Calu3 (cell line): Measurements from ENCODE around the gene GSX1. TPM values are rescaled to one million over a fixed set of nuclear protein-coding genes. Genes with fewer than 3 reads are reported as not detected.

ENCODE experiments used
- BruUV-seq: library from RNA; stranded (reverse); fragments of 400-500 nt; replicated peaks from 2 replicates; lab custom pipeline; 2021; lab: Mats Ljungman, UMichigan
- CTCF ChIA-PET: fragments of 300-600 bp; sonication (Branson Sonifier 250); formaldehyde crosslinking; loops from one replicate; lab custom pipeline; 2022; ENCODE audit warnings: antibody characterized with exemption; lab: Charles Lee
- DNase-seq: peaks from one replicate; pipeline ENCODE4 v3.0.0; 2022
- H3K27ac Mint-ChIP-seq: one replicate; pipeline ENCODE4 v1.8.0; 2022; ENCODE audit warnings: mixed read lengths; ENCODE audit not compliant: unreplicated experiment
- H3K27me3 Mint-ChIP-seq: one replicate; pipeline ENCODE4 v1.8.0; 2022; ENCODE audit warnings: mixed read lengths; ENCODE audit not compliant: unreplicated experiment
- H3K36me3 Mint-ChIP-seq: one replicate; pipeline ENCODE4 v1.8.0; 2022; ENCODE audit warnings: mild to moderate bottlenecking, moderate library complexity, mixed read lengths; ENCODE audit not compliant: insufficient read depth, unreplicated experiment
- H3K4me1 Mint-ChIP-seq: one replicate; pipeline ENCODE4 v1.8.0; 2022; ENCODE audit warnings: mild to moderate bottlenecking, low read depth, mixed read lengths; ENCODE audit not compliant: unreplicated experiment
- H3K4me3 Mint-ChIP-seq: one replicate; pipeline ENCODE4 v1.8.0; 2022; ENCODE audit warnings: mild to moderate bottlenecking, low read depth, moderate library complexity, mixed read lengths; ENCODE audit not compliant: unreplicated experiment
- H3K9me3 Mint-ChIP-seq: one replicate; pipeline ENCODE4 v1.8.0; 2022; ENCODE audit warnings: low read depth, mixed read lengths; ENCODE audit not compliant: unreplicated experiment
- CTCF ChIP-seq: fragments of 200-600 bp; IDR thresholded peaks from one replicate; pipeline ENCODE4 v1.8.0; 2022; ENCODE audit warnings: antibody characterized with exemption; ENCODE audit not compliant: unreplicated experiment
- intact Hi-C: fragments of 100-400 bp; cut with micrococcal nuclease; formaldehyde crosslinking; loops from one replicate; pipeline ENCODE4 v1.10.0; 2022; ENCODE audit not compliant: unreplicated experiment
- total RNA-seq: library from RNA; stranded (reverse); gene quantifications from 2 replicates; pipeline ENCODE4 v1.2.3, GENCODE V29; 2022

GSX1 gene
- total RNA-seq, 1 experiment from 2014 or later = not detected

- TF ChIP-seq CTCF = peak; percentile 83
- no peaks in the 10 kb centered on the region for H3K9me3 Mint-ChIP-seq
- DNase-seq = peak; percentile 80
- BruUV-seq = no TSS peak
- no peak overlapping the region for H3K27ac Mint-ChIP-seq
- CTCF ChIA-PET = interaction anchor here (0.6 to 4.0 kb wide), 21 partner anchors 30 to 465 kb away, joined by 3 to 32 read pairs (median 4); no protein-coding TSS in a partner anchor
- peaks cover 43% of the 10 kb centered on the region for H3K27me3 Mint-ChIP-seq
- H3K4me1 Mint-ChIP-seq = no peaks in the 10 kb centered on the region
- intact Hi-C loops = loop anchor here (1.0 kb wide), 2 partner anchors 293 to 452 kb away; no protein-coding TSS in a partner anchor
- peak overlapping the region; percentile 56 for H3K4me3 Mint-ChIP-seq
- H3K36me3 Mint-ChIP-seq = no peaks in the 10 kb centered on the region
Measured at GRCh38 chr13:27826379-27827353, 34.4 kb downstream of the GSX1 start.

- no TSS peak for BruUV-seq
- no peak for DNase-seq
- Mint-ChIP-seq H3K4me3 (no peak overlapping the region), H3K4me1 (no peaks in the 10 kb centered on the region), H3K9me3 (no peaks in the 10 kb centered on the region), H3K36me3 (no peaks in the 10 kb centered on the region), H3K27ac (no peak overlapping the region), H3K27me3 (peaks cover 41% of the 10 kb centered on the region)
- no peak for TF ChIP-seq CTCF
- intact Hi-C loops = loop anchor here (2.0 kb wide), 1 partner anchor 41 kb away; no protein-coding TSS in a partner anchor
- CTCF ChIA-PET = interaction anchor here (0.9 to 4.0 kb wide), 4 partner anchors 56 to 466 kb away, joined by 4 to 32 read pairs (median 6); no protein-coding TSS in a partner anchor
Measured at GRCh38 chr13:27827646-27828045, 35.4 kb downstream of the GSX1 start.

- Mint-ChIP-seq H3K4me1 (no peaks in the 10 kb centered on the region), H3K4me3 (no peak overlapping the region), H3K36me3 (no peaks in the 10 kb centered on the region), H3K27ac (no peak overlapping the region), H3K9me3 (no peaks in the 10 kb centered on the region), H3K27me3 (peaks cover 36% of the 10 kb centered on the region)
- peak; percentile 74 for TF ChIP-seq CTCF
- peak; percentile 75 for DNase-seq
- no TSS peak for BruUV-seq
- intact Hi-C loops = loop anchor here (10.0 kb wide), 1 partner anchor 155 kb away; the partner anchor contains the start of gene URAD
- CTCF ChIA-PET = interaction anchor here (0.6 to 2.2 kb wide), 8 partner anchors 39 to 154 kb away, joined by 3 to 40 read pairs (median 4); no protein-coding TSS in a partner anchor
Measured at GRCh38 chr13:27830010-27830409, 37.7 kb downstream of the GSX1 start.

- CTCF ChIA-PET = no interaction called here
- no peak for TF ChIP-seq CTCF
- no peak for DNase-seq
- Mint-ChIP-seq H3K27me3 (peaks cover 37% of the 10 kb centered on the region), H3K9me3 (no peaks in the 10 kb centered on the region), H3K4me3 (no peak overlapping the region), H3K36me3 (no peaks in the 10 kb centered on the region), H3K4me1 (no peaks in the 10 kb centered on the region), H3K27ac (no peak overlapping the region)
- intact Hi-C loops = loop anchor here (10.0 kb wide), 1 partner anchor 152 kb away; the partner anchor contains the start of gene URAD
- no TSS peak for BruUV-seq
Measured at GRCh38 chr13:27833206-27833605, 40.9 kb downstream of the GSX1 start.
